HCT116 (cell line): ENCODE measurements around the gene SPATA20.

Experiments used
- ATF3 ChIP-seq: IDR thresholded peaks from 2 replicates; pipeline ENCODE4 v1.6.1; 2012
- CEBPB ChIP-seq: IDR thresholded peaks from 2 replicates; pipeline ENCODE4 v1.6.1; 2012; ENCODE audit warnings: low read depth
- JUND ChIP-seq: IDR thresholded peaks from 2 replicates; pipeline ENCODE4 v1.6.1; 2012
- POLR2A ChIP-seq: IDR thresholded peaks from 2 replicates; pipeline ENCODE4 v1.7.0; 2011; ENCODE audit warnings: borderline replicate concordance; ENCODE audit not compliant: insufficient read depth, insufficient read length; ENCODE audit errors: extremely low read depth
- POLR2AphosphoS5 ChIP-seq: IDR thresholded peaks from 2 replicates; pipeline ENCODE4 v1.6.1; 2011; ENCODE audit warnings: mild to moderate bottlenecking, low read depth, low read length, moderate library complexity
- TCF7L2 ChIP-seq: IDR thresholded peaks from 2 replicates; pipeline ENCODE4 v1.7.0; 2011; ENCODE audit warnings: borderline replicate concordance, inconsistent platforms; ENCODE audit not compliant: insufficient read depth, insufficient read length; ENCODE audit errors: extremely low read depth
- YY1 ChIP-seq: IDR thresholded peaks from 2 replicates; pipeline ENCODE4 v1.6.1; 2011; ENCODE audit warnings: low read length, low read depth, moderate library complexity, mild to moderate bottlenecking; ENCODE audit not compliant: insufficient replicate concordance; ENCODE audit errors: extremely low read depth
- ZFX ChIP-seq: fragments of 450-650 bp; IDR thresholded peaks from 2 replicates; pipeline ENCODE4 v1.6.1; 2017
- TF ChIP-seq, protein P1 (sequence below), 3 experiments: fragments of 200-600 bp in 1 of 3; sonication (generic) in 1 of 3; IDR thresholded peaks in 2 of 3; conservative IDR thresholded peaks in 1 of 3; 2 replicates each; pipeline ENCODE4 v1.5.1; 2012 to 2017; ENCODE audit warnings: low read depth in 2 of 3, low read length in 2 of 3, antibody characterized with exemption in 1 of 3, borderline replicate concordance in 1 of 3, control low read depth in 1 of 3, mild to moderate bottlenecking in 1 of 3, mixed read lengths in 1 of 3, mixed run types in 1 of 3, moderate library complexity in 1 of 3; ENCODE audit not compliant: insufficient read depth in 1 of 3
- TF ChIP-seq, protein P2 (sequence below): IDR thresholded peaks from 2 replicates; pipeline ENCODE4 v1.6.1; 2012; ENCODE audit warnings: low read depth

- peak; percentile 58 for TF ChIP-seq YY1
- TF ChIP-seq ATF3: no peak
- TF ChIP-seq POLR2A: no peak
- TF ChIP-seq, protein P1, sequence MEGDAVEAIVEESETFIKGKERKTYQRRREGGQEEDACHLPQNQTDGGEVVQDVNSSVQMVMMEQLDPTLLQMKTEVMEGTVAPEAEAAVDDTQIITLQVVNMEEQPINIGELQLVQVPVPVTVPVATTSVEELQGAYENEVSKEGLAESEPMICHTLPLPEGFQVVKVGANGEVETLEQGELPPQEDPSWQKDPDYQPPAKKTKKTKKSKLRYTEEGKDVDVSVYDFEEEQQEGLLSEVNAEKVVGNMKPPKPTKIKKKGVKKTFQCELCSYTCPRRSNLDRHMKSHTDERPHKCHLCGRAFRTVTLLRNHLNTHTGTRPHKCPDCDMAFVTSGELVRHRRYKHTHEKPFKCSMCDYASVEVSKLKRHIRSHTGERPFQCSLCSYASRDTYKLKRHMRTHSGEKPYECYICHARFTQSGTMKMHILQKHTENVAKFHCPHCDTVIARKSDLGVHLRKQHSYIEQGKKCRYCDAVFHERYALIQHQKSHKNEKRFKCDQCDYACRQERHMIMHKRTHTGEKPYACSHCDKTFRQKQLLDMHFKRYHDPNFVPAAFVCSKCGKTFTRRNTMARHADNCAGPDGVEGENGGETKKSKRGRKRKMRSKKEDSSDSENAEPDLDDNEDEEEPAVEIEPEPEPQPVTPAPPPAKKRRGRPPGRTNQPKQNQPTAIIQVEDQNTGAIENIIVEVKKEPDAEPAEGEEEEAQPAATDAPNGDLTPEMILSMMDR (IDR thresholded peaks at IDR 0.05 in 2 of 3, conservative IDR thresholded peaks at IDR 0.05 in 1 of 3; ENCODE audit: borderline replicate concordance in 1 of 3, insufficient read depth in 1 of 3, low read depth in 2 of 3, low read length in 2 of 3): no peak
- TF ChIP-seq CEBPB: no peak
- TF ChIP-seq POLR2AphosphoS5: peak; percentile 82
- TF ChIP-seq, protein P2, sequence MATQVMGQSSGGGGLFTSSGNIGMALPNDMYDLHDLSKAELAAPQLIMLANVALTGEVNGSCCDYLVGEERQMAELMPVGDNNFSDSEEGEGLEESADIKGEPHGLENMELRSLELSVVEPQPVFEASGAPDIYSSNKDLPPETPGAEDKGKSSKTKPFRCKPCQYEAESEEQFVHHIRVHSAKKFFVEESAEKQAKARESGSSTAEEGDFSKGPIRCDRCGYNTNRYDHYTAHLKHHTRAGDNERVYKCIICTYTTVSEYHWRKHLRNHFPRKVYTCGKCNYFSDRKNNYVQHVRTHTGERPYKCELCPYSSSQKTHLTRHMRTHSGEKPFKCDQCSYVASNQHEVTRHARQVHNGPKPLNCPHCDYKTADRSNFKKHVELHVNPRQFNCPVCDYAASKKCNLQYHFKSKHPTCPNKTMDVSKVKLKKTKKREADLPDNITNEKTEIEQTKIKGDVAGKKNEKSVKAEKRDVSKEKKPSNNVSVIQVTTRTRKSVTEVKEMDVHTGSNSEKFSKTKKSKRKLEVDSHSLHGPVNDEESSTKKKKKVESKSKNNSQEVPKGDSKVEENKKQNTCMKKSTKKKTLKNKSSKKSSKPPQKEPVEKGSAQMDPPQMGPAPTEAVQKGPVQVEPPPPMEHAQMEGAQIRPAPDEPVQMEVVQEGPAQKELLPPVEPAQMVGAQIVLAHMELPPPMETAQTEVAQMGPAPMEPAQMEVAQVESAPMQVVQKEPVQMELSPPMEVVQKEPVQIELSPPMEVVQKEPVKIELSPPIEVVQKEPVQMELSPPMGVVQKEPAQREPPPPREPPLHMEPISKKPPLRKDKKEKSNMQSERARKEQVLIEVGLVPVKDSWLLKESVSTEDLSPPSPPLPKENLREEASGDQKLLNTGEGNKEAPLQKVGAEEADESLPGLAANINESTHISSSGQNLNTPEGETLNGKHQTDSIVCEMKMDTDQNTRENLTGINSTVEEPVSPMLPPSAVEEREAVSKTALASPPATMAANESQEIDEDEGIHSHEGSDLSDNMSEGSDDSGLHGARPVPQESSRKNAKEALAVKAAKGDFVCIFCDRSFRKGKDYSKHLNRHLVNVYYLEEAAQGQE: no peak
- TF ChIP-seq ZFX: no peak
- TF ChIP-seq JUND: no peak
- TF ChIP-seq TCF7L2: no peak
These were observed 14.4 kb upstream of the SPATA20 start, which contains the start of gene EPN3 for GRCh38 chr17:50532452-50533024.
